Activated T-helper 1 cell treated with anti-CD3 and anti-CD28 coated beads, Interleukin-12 subunit alpha, Interleukin-12 subunit beta, Interleukin-2, Interleukin-4 antibody, amounts not matched to agents 30 ng/mL and 10 ng/mL and 1 ng/mL, durations not matched to agents 14 hours and 24 hours and 36 hours (primary cell): Measurements from ENCODE around the gene SGPL1. TPM values are rescaled to one million over a fixed set of nuclear protein-coding genes. Genes with fewer than 3 reads are reported as not detected.

Source experiments
- DNase-seq: peaks from one replicate; pipeline ENCODE4 v3.0.0; 2021; ENCODE audit warnings: low spot score
- H3K27ac Mint-ChIP-seq: one replicate; pipeline ENCODE4 v1.8.0; 2021; ENCODE audit warnings: mild to moderate bottlenecking, mixed read lengths
- H3K27me3 Mint-ChIP-seq: one replicate; pipeline ENCODE4 v1.8.0; 2022; ENCODE audit warnings: mild to moderate bottlenecking, moderate library complexity, mixed read lengths; ENCODE audit not compliant: insufficient read depth
- H3K36me3 Mint-ChIP-seq: one replicate; pipeline ENCODE4 v1.8.0; 2021; ENCODE audit warnings: low read depth, mixed read lengths
- H3K4me1 Mint-ChIP-seq: one replicate; pipeline ENCODE4 v1.8.0; 2021; ENCODE audit warnings: low read depth, mixed read lengths
- H3K4me3 Mint-ChIP-seq: one replicate; pipeline ENCODE4 v1.8.0; 2021; ENCODE audit warnings: mild to moderate bottlenecking, moderate library complexity, mixed read lengths
- H3K9me3 Mint-ChIP-seq: one replicate; pipeline ENCODE4 v1.8.0; 2021; ENCODE audit warnings: mixed read lengths
- intact Hi-C: fragments of 100-400 bp; cut with micrococcal nuclease; formaldehyde crosslinking; loops from one replicate; pipeline ENCODE4 v1.15.1; 2024
- total RNA-seq: library from RNA; stranded (reverse); gene quantifications from 2 replicates; pipeline ENCODE4 v1.2.3, GENCODE V29; 2022

Gene SGPL1
- total RNA-seq, 1 donor from 2014 or later = 79.0 TPM

DNA sequence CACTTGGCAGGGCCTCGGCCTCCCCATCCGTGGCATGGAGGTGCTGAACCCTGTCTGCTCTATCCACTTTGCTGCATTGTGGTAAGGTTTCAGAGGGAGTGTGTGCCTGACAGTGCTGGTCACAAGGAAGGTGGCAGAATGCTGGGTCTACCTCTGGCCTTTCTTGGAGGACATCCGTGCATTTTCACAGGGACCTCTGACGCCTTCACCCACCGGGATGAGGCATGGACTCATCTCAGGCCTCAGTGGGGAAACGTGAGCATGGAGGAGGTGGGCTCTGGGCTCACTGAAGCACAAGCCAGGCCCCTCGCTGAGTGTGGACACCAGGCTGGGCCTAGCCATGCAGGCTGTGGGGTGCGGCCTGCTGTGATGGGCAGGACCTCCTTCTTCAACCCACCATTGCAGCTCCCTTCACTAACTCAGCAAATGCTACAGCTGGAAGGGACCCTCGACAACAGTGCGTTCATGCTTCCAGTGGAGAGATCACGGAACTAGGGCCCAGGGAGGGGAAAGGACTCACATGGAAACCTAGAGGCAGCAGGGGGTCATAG is 39.2 kb upstream of the SGPL1 start:
- Mint-ChIP-seq H3K36me3 (no peaks in the 10 kb centered on the region), H3K4me3 (no peak overlapping the region), H3K27me3 (peaks cover 5% of the 10 kb centered on the region), H3K9me3 (no peaks in the 10 kb centered on the region), H3K27ac (no peak overlapping the region), H3K4me1 (no peaks in the 10 kb centered on the region)
- no peak for DNase-seq
- intact Hi-C loops = no loop called here

DNA sequence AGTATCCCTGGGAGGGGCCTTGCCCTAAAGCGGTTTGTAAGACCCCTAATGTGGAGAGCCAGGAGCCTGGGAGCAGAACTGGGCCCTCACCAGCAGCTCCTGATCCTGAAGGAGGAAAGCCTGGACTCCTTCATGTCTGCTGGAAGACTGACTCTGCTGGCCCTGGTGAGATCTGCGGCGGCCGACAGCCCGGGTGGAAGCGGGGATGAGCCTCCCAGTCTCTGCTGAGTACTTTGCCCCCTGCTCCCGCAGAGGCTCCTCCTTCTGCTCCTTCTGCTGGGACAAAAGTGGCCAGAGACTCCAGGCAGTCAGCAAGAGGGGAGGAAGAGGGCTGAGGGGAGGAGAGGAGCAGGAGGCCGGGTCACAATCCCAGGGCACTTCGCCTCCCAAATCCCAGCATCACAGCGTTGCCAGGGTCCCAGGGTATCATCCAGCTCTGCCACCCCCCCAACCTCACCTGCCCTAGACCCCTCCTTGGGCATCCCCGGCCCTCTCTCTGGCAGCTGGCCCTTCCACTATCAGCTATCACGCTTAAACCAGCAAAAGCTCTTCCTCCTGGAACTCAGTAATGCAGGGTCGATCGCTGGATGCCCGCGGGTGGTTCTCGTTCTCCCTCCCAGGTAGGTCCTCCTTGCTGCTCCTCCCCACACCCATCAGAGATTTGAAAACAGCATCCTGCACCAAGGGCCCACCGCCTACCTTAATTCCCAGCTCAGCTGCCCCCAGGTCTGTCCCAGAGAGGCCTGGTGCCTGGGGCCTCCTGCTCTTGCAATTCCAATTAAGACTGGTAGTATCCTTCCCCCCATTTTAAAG is 38.5 kb upstream of the SGPL1 start:
- intact Hi-C loops = no loop called here
- H3K4me1 Mint-ChIP-seq = no peaks in the 10 kb centered on the region
- DNase-seq = no peak
- no peaks in the 10 kb centered on the region for H3K36me3 Mint-ChIP-seq
- H3K27me3 Mint-ChIP-seq = peaks cover 5% of the 10 kb centered on the region
- H3K9me3 Mint-ChIP-seq = no peaks in the 10 kb centered on the region
- no peak overlapping the region for H3K4me3 Mint-ChIP-seq
- no peak overlapping the region for H3K27ac Mint-ChIP-seq

DNA sequence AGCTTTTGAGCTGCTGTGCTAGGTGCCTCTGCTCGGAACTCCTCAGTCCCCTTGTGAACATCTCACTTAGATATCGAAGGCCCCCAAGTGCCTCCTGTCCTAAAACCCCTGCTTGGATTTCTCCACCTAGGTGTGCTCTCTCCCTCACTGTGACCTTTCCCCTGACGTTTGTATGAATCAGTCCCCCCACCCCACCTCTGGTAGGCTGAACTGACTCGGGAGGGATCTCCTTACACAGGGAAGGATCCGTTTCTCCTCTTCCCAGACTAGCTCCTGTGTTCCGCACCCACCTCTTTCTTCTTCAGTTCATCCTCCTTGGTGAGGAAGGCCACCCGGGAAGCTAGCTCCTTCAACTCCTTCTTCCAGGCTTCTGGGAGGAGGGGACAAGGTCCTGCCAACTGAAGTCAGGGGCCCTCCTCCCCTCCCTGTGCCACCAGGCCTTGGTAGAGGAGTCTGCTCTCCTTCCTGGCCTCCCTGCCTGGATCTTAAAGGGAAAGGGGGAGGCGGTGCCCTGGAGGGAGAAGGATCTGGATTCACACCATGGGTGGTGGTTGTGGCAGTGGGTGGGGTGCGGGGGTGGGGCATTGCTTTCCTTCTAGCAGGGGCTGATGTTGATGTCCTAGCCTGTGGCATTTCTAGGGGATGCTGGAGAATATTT is 37.4 kb upstream of the SGPL1 start:
- Mint-ChIP-seq H3K27ac (no peak overlapping the region), H3K4me3 (no peak overlapping the region), H3K4me1 (no peaks in the 10 kb centered on the region), H3K9me3 (no peaks in the 10 kb centered on the region), H3K36me3 (no peaks in the 10 kb centered on the region), H3K27me3 (peaks cover 5% of the 10 kb centered on the region)
- intact Hi-C loops = no loop called here
- DNase-seq = no peak

DNA sequence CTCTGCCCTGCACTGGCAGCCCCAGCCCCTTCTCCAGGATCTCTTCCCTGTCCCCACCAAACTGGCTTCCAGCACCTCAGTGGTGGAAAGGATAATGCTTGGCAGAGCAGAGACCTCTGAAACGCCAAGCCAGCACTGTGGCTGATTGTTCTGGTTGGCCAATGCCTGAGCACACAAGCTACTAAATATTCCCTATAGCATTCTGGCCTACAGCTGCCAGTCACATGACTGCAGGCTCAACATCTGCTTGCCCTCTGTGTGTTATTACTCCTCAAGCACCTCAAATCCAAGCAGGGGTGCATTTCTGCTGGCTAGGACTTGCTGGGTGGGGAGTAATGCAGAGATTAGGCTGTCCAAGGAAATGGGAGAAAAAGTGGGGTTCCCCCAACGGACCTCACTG is 36.7 kb upstream of the SGPL1 start:
- H3K27ac Mint-ChIP-seq = no peak overlapping the region
- no peak for DNase-seq
- H3K4me1 Mint-ChIP-seq = no peaks in the 10 kb centered on the region
- no peaks in the 10 kb centered on the region for H3K9me3 Mint-ChIP-seq
- H3K4me3 Mint-ChIP-seq = no peak overlapping the region
- H3K36me3 Mint-ChIP-seq = no peaks in the 10 kb centered on the region
- intact Hi-C loops = no loop called here
- peaks cover 7% of the 10 kb centered on the region for H3K27me3 Mint-ChIP-seq

DNA sequence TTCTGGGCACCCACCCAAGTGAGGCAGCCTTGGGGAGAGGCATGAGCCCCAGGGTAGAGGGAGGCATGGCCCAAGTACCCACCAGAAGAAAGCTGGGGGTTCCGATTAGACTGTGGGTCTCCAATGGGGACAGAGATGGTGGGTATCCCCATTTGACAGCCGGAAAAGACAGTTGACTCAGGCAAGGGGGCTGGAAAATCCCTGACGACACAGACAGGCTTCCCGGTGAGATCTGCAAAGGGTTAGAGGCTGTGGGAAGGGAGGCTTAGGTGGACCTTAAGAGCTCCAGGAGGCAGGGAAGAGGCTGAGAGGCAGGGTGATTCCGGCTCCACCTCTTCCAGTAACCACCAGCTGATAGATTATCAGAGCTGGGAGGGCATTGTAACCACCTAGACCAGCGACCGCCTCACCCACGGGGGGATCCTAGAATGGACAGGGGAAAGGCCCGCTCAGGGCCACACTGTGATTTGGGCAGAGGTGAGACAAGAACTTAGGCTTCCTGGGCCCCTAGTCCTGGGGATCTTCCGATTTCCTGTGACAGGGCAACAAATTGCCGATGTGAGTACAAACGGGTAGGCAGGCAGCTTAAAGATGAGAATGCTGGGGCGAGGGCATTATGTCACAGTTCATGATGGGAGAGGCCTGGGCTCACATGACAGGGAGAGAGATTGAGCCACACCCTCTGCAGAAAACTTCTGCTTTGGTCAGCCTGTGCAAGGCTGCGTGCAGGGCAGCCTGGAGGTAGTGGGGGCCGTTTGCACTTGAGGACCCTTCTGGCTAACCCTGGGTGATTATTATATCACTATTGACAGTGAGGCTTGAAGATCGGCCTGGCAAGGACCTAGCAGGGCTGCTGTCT is 36.0 kb upstream of the SGPL1 start:
- no peaks in the 10 kb centered on the region for H3K36me3 Mint-ChIP-seq
- no peak for DNase-seq
- H3K9me3 Mint-ChIP-seq = no peaks in the 10 kb centered on the region
- intact Hi-C loops = no loop called here
- H3K27me3 Mint-ChIP-seq = peaks cover 7% of the 10 kb centered on the region
- no peak overlapping the region for H3K27ac Mint-ChIP-seq
- no peaks in the 10 kb centered on the region for H3K4me1 Mint-ChIP-seq
- no peak overlapping the region for H3K4me3 Mint-ChIP-seq

DNA sequence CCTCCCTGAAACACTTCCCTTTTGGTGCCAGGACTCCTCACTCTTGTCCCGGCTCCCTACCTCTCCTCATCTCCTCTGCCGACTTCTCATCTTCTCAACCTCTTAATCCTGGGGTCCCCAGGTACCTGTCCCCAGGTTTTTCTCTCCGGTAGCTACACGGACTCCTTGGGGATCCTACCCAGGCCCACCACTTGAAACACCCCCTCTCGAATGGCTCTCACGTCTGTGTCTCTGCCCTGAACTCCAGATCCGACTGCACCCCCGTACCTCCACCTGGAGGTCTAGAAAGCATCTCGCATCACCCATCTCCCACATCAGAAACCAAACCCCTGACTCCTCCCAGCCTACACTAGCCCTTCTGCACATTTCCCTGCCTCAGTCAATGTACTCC is 35.4 kb upstream of the SGPL1 start:
- intact Hi-C loops = no loop called here
- Mint-ChIP-seq H3K4me1 (no peaks in the 10 kb centered on the region), H3K36me3 (no peaks in the 10 kb centered on the region), H3K9me3 (no peaks in the 10 kb centered on the region), H3K27me3 (peaks cover 7% of the 10 kb centered on the region), H3K27ac (no peak overlapping the region), H3K4me3 (no peak overlapping the region)
- no peak for DNase-seq

DNA sequence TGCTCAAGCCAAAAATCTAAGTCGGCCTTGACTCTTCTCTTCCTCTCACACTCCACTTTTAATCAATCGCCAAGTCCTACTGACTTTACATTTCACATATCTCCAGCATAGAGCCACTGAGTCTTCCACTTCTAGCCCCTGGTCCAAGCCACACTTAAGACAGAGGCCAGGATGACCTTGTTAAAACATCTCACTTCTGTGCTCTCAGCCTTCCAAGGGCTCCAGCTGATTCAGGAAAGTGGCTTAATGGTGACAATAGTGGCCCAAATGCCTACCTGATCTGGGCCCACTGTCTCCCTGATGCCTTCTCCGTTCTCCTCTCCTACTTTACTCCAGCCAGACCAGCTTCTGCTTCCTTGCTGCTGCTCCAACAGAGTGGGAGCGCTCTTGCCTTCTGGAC is 35.0 kb upstream of the SGPL1 start:
- DNase-seq = no peak
- H3K4me3 Mint-ChIP-seq = no peak overlapping the region
- H3K4me1 Mint-ChIP-seq = no peaks in the 10 kb centered on the region
- H3K27me3 Mint-ChIP-seq = peaks cover 7% of the 10 kb centered on the region
- no peaks in the 10 kb centered on the region for H3K36me3 Mint-ChIP-seq
- no peaks in the 10 kb centered on the region for H3K9me3 Mint-ChIP-seq
- no peak overlapping the region for H3K27ac Mint-ChIP-seq
- intact Hi-C loops = no loop called here

DNA sequence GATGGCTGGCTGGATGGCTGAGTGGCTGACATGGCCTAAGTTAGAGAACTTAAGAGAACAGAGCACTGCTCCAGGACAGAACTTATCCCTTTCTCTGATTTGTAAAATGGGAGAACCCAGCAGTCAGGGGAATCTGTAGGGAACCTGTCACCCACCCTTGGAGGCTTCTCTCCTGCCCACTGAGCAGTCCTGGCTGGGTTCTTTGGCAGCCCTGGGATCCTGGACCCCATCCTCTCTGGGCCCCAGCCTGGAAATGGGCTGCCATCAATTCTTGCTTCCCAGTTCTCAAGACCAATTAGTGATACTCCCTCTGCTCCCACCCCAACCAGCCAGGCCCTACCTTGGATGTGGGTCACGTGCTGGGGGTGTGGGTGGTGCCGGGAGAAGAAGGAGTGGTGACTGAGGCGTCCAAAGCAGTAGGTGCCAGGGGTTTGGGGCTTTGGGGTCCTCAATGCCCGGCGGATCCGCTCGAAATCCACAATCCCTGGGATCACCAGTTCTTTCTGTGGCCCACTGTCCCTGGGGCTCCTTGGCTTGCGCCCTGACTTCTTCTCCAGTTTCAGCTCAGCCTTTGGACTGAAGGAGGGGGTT is 34.2 kb upstream of the SGPL1 start:
- Mint-ChIP-seq H3K27me3 (peaks cover 5% of the 10 kb centered on the region), H3K4me1 (no peaks in the 10 kb centered on the region), H3K27ac (no peak overlapping the region), H3K4me3 (no peak overlapping the region), H3K9me3 (no peaks in the 10 kb centered on the region), H3K36me3 (no peaks in the 10 kb centered on the region)
- intact Hi-C loops = no loop called here
- no peak for DNase-seq

DNA sequence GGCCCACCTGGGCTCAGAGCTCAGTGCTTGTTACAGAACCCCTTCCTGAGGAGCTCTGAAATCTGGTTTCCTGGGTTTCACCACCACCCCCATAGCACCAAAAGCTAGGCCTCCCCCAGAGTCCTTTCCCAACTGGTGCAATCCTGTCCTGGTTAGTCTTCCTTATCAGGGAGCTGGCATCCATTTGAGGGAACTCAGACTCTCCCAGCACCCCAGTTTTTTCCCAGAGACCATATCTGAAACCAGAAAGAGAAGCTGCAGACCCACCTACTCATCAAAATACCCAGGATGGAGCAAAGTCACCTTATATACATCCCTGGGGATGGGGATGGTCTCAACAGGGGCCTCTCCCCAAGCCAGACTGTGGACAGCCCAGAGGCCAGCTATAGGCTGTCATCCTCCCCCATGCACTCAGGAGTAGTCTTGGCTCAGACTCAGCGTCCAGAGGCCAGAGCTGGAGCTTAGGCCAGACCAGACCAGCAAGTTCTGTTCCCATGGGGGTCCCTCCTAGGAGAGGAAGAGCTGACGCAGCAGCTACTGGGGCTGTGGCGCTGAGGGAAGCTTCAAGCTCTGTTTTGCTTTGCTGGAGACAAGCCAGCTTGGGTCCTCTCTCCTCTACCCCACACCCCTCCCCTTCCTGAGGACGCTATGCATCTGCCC is 33.5 kb upstream of the SGPL1 start:
- no peak for DNase-seq
- intact Hi-C loops = no loop called here
- Mint-ChIP-seq H3K36me3 (no peaks in the 10 kb centered on the region), H3K27me3 (peaks cover 9% of the 10 kb centered on the region), H3K9me3 (no peaks in the 10 kb centered on the region), H3K4me3 (no peak overlapping the region), H3K4me1 (peaks cover 6% of the 10 kb centered on the region), H3K27ac (no peak overlapping the region)

DNA sequence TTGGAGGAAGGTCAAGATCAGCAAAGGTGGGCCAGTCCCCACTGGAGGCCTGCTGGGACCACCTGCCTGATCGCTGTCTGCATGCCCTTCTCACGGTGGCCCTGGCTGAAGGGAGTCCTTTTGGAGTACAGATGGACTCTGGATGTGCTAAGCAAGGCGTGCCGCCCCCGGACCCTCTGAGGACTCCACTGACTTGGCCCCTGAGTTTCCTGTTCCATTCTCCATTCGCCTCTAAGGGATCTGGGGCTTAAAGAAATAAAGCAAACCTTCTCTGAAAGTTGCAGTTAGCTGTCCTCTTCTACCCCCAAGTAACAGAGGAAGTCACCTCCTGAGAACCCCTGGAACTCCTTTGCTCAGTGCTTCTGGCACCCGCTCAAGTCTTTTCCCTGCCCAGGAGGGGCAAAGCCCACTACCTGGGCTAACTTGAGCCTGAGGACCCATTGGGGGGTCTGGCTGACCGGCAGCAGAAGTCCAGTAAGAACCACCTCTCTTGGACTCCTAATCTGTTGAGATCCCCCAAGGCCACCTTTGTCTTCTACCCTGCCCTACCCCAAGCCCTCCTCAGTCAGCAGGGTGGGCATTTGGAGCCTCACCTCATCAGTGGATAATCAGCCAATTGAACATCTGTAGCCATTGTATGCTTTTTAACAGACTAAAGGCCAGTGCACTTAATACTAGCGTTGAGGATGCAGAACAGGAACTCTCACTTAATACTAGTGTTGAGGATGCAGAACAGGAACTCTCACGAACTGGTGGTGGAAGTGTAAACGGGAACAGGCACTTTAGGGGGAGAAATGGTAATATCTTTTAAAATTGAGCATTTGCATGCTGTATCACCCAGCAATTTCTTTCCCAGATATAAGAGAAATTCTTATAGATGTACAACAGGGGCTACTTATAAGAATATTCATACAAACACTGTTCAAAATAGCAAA is 32.7 kb upstream of the SGPL1 start:
- H3K4me1 Mint-ChIP-seq = peaks cover 7% of the 10 kb centered on the region
- H3K36me3 Mint-ChIP-seq = no peaks in the 10 kb centered on the region
- no peak overlapping the region for H3K27ac Mint-ChIP-seq
- intact Hi-C loops = no loop called here
- DNase-seq = no peak
- no peaks in the 10 kb centered on the region for H3K9me3 Mint-ChIP-seq
- H3K27me3 Mint-ChIP-seq = peaks cover 9% of the 10 kb centered on the region
- H3K4me3 Mint-ChIP-seq = no peak overlapping the region

DNA sequence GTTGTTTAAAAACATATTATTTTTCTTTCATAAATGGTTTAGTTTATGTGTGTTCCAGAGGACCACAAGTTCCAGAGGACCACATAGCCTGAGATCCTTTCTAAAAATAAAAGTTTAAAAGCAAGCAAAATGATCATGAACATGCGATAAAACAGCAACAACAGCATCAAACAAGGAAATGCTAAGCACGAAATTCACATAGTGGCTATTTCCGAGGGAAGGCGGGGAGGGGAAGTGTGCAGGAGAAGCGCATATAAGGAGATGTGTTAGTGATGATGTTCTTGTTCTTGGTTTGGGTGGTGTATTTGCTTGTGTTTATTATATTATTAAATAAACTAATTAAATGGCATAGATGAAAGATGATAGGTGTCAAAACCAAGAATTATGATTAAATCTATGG is 31.7 kb upstream of the SGPL1 start:
- intact Hi-C loops = no loop called here
- peaks cover 17% of the 10 kb centered on the region for H3K27me3 Mint-ChIP-seq
- no peak for DNase-seq
- no peaks in the 10 kb centered on the region for H3K36me3 Mint-ChIP-seq
- no peak overlapping the region for H3K27ac Mint-ChIP-seq
- H3K9me3 Mint-ChIP-seq = no peaks in the 10 kb centered on the region
- peaks cover 7% of the 10 kb centered on the region for H3K4me1 Mint-ChIP-seq
- H3K4me3 Mint-ChIP-seq = no peak overlapping the region
